GM21529 (cell line): ENCODE measurements around the gene CHST11.

Experiments used
- ATAC-seq: cut with Tn5 transposase; IDR thresholded peaks from one replicate; pipeline ENCODE4 v1.9.1; 2021; ENCODE audit not compliant: unreplicated experiment

CHST11 gene

DNA sequence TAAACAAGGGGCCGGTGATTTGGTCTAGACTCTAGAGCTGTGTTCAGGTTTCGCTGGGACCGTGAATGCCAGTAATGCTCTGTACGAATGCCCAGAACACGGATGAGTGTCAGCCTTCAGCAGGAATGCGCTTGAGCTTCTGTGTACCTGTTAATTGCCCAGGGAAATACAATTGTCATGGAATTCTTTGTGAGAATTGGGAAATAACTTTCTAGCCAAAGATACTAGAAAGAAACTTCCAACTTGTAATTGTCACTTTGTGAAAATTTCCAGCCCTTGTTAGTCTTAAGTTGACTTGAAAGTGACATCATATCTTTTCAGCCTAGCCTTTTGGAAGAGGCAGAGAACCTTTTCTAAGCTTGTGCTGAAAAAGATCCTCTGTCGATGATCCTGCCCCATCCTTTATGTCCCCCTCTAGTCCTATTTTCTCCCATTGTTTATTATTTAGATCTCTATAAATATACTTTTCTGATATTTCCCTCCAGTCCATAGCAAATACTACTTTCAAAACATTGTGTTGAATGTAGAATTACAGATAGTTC lies 2.7 kb downstream of the CHST11 start:
- ATAC-seq, result no peak

- no peak for ATAC-seq
Observed at GRCh38 chr12:104460041-104460719, 3.4 kb downstream of the CHST11 start.

- no peak for ATAC-seq
Observed at GRCh38 chr12:104460973-104461698, 4.4 kb downstream of the CHST11 start.

DNA sequence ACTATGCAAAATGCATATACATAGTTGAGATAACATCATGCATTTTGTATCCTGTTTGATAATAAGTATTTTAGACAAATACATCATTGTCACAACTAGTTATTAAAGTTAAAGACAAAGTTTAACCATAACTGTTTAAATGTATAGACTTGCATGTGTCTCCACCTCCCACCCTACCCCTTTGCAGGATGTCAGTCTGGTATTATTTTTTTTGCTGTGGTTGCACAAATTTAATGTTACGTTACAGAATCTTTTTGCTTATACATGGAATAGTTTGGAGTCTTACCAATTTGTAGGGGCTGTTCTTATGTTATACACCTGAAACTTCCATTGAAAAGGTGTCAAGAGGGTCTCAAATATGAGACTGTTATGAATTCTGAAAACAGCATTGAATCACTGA lies 5.6 kb downstream of the CHST11 start:
- ATAC-seq, result no peak

DNA sequence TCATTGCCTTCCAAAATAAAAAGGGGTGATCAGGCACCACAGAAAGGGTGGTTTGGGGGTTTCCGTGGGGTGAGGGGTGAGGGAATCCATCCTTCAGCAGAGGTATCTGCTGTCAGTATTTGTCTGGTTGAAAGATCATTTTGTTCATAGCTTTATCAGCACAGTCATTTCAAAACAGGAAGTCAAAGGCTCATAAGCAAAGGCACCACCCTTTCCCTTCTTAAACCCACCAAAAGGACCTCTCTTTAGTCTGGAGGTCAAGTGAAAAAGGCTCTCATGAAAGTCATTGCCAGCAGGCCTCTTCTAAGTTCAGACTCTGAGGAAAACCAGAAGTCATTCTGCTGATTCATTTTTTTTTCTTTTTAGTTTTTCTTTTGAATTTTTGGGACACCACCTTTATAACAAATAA lies 6.2 kb downstream of the CHST11 start:
- ATAC-seq, result peak; percentile 56

DNA sequence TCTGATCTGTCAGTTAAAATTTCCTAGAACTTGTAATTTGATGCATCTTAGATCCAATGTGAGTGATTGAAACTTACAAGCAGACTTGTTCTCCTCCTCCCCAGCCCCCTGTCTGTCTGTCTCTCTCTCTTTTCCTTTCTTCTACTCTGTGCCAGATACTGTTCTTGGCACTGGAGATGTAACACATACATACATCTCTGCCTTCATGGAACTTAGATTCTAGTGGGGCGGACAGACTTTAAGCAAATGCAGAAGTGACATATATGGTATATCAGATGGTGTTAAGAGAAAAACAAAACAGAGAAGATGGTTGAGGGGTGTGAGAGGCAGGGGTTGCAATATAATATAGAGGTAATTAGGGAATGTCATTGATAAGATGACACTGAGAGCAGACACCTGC lies 6.6 kb downstream of the CHST11 start:
- ATAC-seq, result no peak

DNA sequence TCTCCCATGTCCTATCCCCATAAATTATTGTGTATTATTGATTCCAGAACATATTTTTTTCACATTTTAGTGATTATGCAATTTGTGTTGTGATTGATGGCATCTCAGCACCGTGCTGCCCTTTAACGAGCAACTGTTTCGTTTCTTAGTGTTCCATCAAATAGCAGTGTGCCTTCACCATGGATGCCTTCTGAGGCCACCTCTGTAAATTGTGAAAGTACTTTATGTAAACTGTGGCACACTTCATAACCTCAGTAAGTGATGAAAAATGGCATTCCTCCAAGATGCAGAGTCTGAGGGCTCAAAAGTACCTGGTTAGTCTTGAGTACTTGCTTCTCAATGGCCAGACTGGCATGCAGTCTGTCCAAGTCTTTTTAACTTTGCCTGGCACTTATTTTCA lies 8.2 kb downstream of the CHST11 start:
- ATAC-seq, result no peak

- no peak for ATAC-seq
Observed at GRCh38 chr12:104466709-104467345, 10.1 kb downstream of the CHST11 start.

DNA sequence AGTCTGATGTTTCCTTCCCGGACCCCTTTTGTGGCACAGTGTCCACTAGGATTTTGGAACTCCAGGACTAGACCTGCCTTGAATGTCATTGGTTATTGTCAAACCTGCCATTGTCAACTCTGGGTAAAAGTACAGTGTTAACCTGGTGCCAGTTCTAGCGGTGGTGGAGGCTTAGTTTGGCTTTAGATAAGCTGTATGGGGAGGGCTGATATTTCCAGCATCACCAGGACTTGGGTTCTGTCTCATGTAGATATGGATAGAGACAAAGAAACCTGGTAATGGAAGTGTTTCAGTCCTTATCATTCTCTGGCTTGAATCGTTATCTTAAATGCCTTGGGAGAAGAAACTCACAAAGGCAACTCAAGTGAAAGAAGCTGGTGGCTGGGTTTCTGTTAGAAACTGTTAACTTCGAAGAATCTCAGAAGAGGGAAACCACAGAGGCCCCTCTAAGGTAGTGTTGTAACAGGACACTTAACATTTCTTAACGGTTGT lies 10.6 kb downstream of the CHST11 start:
- peak; percentile 40 for ATAC-seq

DNA sequence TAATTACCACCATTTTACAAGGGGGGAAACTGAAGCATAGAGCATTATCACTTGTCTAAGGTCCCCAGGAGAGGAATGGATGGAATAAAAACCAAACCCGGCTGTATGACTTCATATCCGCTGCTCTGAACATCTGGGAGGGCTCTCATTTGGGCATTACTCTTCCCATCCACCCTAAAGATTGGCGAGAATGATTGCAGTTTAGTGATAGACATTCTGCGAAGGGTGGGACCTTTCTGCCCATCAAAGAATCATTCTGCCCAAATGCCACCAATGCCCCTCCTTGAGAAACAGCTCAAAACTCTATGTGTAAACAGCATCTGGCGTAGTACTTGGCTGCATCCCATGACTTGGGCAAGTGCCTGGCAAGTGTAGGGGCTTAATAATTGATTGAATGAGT lies 11.6 kb downstream of the CHST11 start:
- ATAC-seq, result no peak

- no peak for ATAC-seq
Observed at GRCh38 chr12:104469066-104469465, 12.3 kb downstream of the CHST11 start.

- ATAC-seq, result no peak
Observed at GRCh38 chr12:104469523-104469922, 12.8 kb downstream of the CHST11 start.

DNA sequence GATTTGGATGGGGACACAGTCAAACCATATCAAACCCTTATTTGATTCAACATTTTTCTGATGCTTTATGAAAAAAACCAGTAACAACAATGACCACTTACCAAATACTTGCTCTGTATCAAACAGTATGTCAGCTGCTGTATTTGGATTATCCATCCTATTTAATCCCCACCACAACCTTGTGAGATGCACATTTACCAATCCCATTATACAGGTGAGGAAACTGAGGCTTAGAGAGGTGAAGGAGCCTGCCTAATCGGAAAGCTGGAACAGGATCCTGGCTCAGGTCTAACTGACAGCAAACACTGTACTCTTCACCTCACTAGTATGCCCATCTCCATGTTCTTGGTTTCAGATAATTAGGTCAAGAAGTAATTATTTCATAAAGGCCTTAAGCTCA lies 13.8 kb downstream of the CHST11 start:
- ATAC-seq, result no peak

DNA sequence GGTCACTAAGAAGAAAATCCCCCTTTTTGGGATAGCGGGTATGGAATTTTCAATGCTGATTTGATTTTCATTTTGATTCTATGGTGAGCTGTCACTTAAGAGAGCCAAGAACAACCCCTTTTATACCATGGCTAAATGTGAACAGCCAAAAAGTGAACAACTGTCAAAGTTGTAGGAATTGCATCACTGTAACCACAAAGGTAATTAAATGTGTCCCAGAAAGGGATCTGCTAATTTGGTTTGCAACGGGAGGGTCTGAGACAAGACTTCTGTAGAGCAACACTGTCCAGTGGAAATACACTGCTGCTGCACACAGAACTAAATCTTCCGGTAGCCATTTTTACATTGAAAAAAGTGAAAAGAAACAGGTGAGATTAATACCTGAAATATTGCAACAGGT lies 14.6 kb downstream of the CHST11 start:
- no peak for ATAC-seq

GRCh38 chr12:104472748-104473147 lies 16.0 kb downstream of the CHST11 start:
- ATAC-seq, result no peak

- ATAC-seq, result peak; percentile 63
Observed at GRCh38 chr12:104473374-104473983, 16.7 kb downstream of the CHST11 start.

GRCh38 chr12:104475271-104475670 lies 18.5 kb downstream of the CHST11 start:
- no peak for ATAC-seq

DNA sequence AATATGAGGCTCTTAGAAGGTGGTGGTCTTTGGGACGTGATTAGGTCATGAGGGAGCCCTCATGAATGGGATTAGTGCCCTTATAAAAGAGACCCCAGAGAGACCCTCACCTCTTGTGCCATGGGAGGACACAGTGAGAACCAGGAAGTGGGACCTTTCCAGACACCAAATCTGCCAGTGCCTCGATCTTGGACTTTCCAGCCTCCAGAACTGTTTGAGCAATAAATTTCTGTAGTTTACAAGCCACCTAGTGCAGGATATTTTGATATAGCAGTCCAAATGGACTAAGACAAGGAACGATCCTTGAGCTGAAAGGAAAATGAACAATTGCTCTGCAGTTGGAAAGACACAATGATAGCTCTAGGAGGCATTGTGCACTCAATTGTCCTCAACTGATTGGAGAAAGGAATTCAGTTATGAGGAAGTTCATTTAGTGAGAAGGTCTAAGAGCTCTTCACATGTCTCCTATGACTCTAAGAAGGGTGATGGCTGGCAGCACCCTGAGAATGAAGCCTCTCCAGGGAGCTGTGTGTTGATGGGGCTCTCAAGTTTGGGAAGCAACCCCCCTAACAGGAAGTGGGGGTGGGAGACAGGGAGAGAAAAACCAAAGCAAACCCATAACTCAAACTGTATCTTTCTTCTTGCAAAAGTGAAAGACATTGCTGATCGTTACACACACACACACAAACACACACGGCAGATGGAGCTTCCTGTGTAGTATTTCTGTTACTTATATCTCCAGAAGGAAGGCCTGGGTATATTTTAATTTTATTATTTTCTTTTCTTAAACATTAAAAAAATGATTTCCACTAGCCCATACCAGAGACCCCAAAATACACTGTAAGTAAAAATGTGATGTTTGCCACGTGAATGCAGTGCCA lies 21.0 kb downstream of the CHST11 start:
- no peak for ATAC-seq

- peak; percentile 90 for ATAC-seq
Observed at GRCh38 chr12:104478396-104479122, 21.8 kb downstream of the CHST11 start.
